GM18508 (cell line): ENCODE results near the gene TSPYL4.

Experiments used
- ATAC-seq: cut with Tn5 transposase; IDR thresholded peaks from one replicate; pipeline ENCODE4 v1.9.1; 2021; ENCODE audit warnings: moderate number of reproducible peaks; ENCODE audit not compliant: insufficient read depth, unreplicated experiment

The TSPYL4 gene

GRCh38 chr6:116238083-116238482 is 15.8 kb downstream of the TSPYL4 start:
- no peak for ATAC-seq

- ATAC-seq: no peak
These were observed 19.2 kb downstream of the TSPYL4 start for GRCh38 chr6:116234689-116235088.

GRCh38 chr6:116229287-116229913 is 24.5 kb downstream of the TSPYL4 start:
- no peak for ATAC-seq

- ATAC-seq: no peak
These were observed 30.5 kb downstream of the TSPYL4 start for GRCh38 chr6:116223355-116223754.

- ATAC-seq: no peak
These were observed 32.0 kb downstream of the TSPYL4 start for GRCh38 chr6:116221911-116222310.

GRCh38 chr6:116221067-116221466 is 32.8 kb downstream of the TSPYL4 start:
- ATAC-seq: no peak

- no peak for ATAC-seq
These were observed 35.0 kb downstream of the TSPYL4 start for GRCh38 chr6:116218866-116219265.

GRCh38 chr6:116218172-116218633 is 35.7 kb downstream of the TSPYL4 start:
- no peak for ATAC-seq

GRCh38 chr6:116217069-116217468 is 36.8 kb downstream of the TSPYL4 start:
- no peak for ATAC-seq

GRCh38 chr6:116215414-116215813 is 38.5 kb downstream of the TSPYL4 start:
- ATAC-seq: no peak

GRCh38 chr6:116214681-116215080 is 39.2 kb downstream of the TSPYL4 start:
- ATAC-seq: no peak

GRCh38 chr6:116210750-116211425 is 43.0 kb downstream of the TSPYL4 start:
- ATAC-seq: no peak

- no peak for ATAC-seq
These were observed 43.6 kb downstream of the TSPYL4 start for GRCh38 chr6:116210316-116210715.

GRCh38 chr6:116208056-116208785 is 45.7 kb downstream of the TSPYL4 start:
- ATAC-seq: no peak

- no peak for ATAC-seq
These were observed 47.5 kb downstream of the TSPYL4 start for GRCh38 chr6:116206231-116206903.

GRCh38 chr6:116205281-116205680 is 48.6 kb downstream of the TSPYL4 start:
- ATAC-seq: no peak

GRCh38 chr6:116201538-116201937 is 52.3 kb downstream of the TSPYL4 start:
- no peak for ATAC-seq

GRCh38 chr6:116200619-116201249 is 53.1 kb downstream of the TSPYL4 start:
- ATAC-seq: no peak
